ENCODE results near the gene CD276. TPM values are rescaled to one million over a fixed set of nuclear protein-coding genes. Genes with fewer than 3 reads are reported as not detected.

CD276 gene
- total and polyA plus RNA-seq, 8 donors: 10.4 to 185 (median 32.4) TPM

- intact Hi-C loops (cut with DNase I; ENCODE audit: low total_unique reads): no loop called here
- no peak for DNase-seq
- WGBS, 5 donors: 75 to 90% (median 86%) methylated on average over 2 to 5 of the region's 5 CpGs
Observed at GRCh38 chr15:73749533-73749932, 65.3 kb downstream of the CD276 start.

GRCh38 chr15:73749971-73750370 lies 65.8 kb downstream of the CD276 start:
- H3K4me1 ChIP-seq: peaks cover 10 to 33% (median 18%) of the 10 kb centered on the region in 4 donors
- H3K4me3 ChIP-seq: no peak overlapping the region
- no peak for DNase-seq
- TF ChIP-seq CTCF (IDR thresholded peaks at IDR 0.05) (no peak), EP300 (IDR thresholded peaks at IDR 0.05) (no peak), POLR2AphosphoS5 (IDR thresholded peaks at IDR 0.05) (no peak), POLR2A (IDR thresholded peaks at IDR 0.05) (no peak)
- no peaks in the 10 kb centered on the region for H3K36me3 ChIP-seq
- intact Hi-C loops (cut with DNase I; ENCODE audit: low total_unique reads): no loop called here
- peaks cover 4 to 53% (median 29%) of the 10 kb centered on the region in 3 donors for H3K27me3 ChIP-seq
- WGBS, 5 donors: 83 to 89% (median 85%) methylated on average over 5 of the region's 5 CpGs
- no peak overlapping the region for H3K27ac ChIP-seq
- no peaks in the 10 kb centered on the region for H3K9me3 ChIP-seq

More at GRCh38 chr15:73749533-73749932, 65.3 kb downstream of the CD276 start:
- H3K36me3 ChIP-seq: no peaks in the 10 kb centered on the region
- peaks cover 10 to 33% (median 18%) of the 10 kb centered on the region in 4 donors for H3K4me1 ChIP-seq
- TF ChIP-seq POLR2A (IDR thresholded peaks at IDR 0.05): no peak
- TF ChIP-seq POLR2AphosphoS5 (IDR thresholded peaks at IDR 0.05): no peak
- TF ChIP-seq CTCF (IDR thresholded peaks at IDR 0.05): no peak
- TF ChIP-seq EP300 (IDR thresholded peaks at IDR 0.05): no peak
- H3K4me3 ChIP-seq: no peak overlapping the region
- H3K27ac ChIP-seq: no peak overlapping the region
- H3K27me3 ChIP-seq: peaks cover 4 to 49% (median 29%) of the 10 kb centered on the region in 3 donors
- H3K9me3 ChIP-seq: no peaks in the 10 kb centered on the region

- TF ChIP-seq EP300 (IDR thresholded peaks at IDR 0.05): no peak
- TF ChIP-seq POLR2AphosphoS5 (IDR thresholded peaks at IDR 0.05): no peak
- TF ChIP-seq CTCF (IDR thresholded peaks at IDR 0.05): no peak
- TF ChIP-seq POLR2A (IDR thresholded peaks at IDR 0.05): no peak
- DNase-seq: no peak
- no peaks in the 10 kb centered on the region for H3K9me3 ChIP-seq
- 77 to 90% (median 82%) methylated on average over 3 to 4 of the region's 4 CpGs for WGBS, 5 donors
- peaks cover 10 to 33% (median 18%) of the 10 kb centered on the region in 4 donors for H3K4me1 ChIP-seq
- H3K27me3 ChIP-seq: peaks cover 4 to 53% (median 29%) of the 10 kb centered on the region in 3 donors
- H3K4me3 ChIP-seq: no peak overlapping the region
- H3K27ac ChIP-seq: no peak overlapping the region
- intact Hi-C loops (cut with DNase I; ENCODE audit: low total_unique reads): no loop called here
- H3K36me3 ChIP-seq: no peaks in the 10 kb centered on the region
Observed at GRCh38 chr15:73750438-73750837, 66.3 kb downstream of the CD276 start.

- Histone ChIP-seq H3K9me3 (no peaks in the 10 kb centered on the region), H3K4me1 (peaks cover 10 to 33% (median 18%) of the 10 kb centered on the region in 4 donors), H3K4me3 (peak overlapping the region in 1 of 4 donors; percentile 62), H3K27ac (no peak overlapping the region), H3K36me3 (no peaks in the 10 kb centered on the region), H3K27me3 (peaks cover 4 to 53% (median 29%) of the 10 kb centered on the region in 3 donors)
- TF ChIP-seq POLR2AphosphoS5 (IDR thresholded peaks at IDR 0.05) (no peak), CTCF (IDR thresholded peaks at IDR 0.05) (no peak), POLR2A (IDR thresholded peaks at IDR 0.05) (no peak), EP300 (IDR thresholded peaks at IDR 0.05) (no peak)
- 79 to 91% (median 83%) methylated on average over 16 to 20 of the region's 20 CpGs for WGBS, 5 donors
- intact Hi-C loops (cut with DNase I; ENCODE audit: low total_unique reads): no loop called here
- no peak for DNase-seq
Observed at GRCh38 chr15:73750951-73751350, 66.8 kb downstream of the CD276 start.
